ENCODE measurements around the gene TMEM254.

DNA sequence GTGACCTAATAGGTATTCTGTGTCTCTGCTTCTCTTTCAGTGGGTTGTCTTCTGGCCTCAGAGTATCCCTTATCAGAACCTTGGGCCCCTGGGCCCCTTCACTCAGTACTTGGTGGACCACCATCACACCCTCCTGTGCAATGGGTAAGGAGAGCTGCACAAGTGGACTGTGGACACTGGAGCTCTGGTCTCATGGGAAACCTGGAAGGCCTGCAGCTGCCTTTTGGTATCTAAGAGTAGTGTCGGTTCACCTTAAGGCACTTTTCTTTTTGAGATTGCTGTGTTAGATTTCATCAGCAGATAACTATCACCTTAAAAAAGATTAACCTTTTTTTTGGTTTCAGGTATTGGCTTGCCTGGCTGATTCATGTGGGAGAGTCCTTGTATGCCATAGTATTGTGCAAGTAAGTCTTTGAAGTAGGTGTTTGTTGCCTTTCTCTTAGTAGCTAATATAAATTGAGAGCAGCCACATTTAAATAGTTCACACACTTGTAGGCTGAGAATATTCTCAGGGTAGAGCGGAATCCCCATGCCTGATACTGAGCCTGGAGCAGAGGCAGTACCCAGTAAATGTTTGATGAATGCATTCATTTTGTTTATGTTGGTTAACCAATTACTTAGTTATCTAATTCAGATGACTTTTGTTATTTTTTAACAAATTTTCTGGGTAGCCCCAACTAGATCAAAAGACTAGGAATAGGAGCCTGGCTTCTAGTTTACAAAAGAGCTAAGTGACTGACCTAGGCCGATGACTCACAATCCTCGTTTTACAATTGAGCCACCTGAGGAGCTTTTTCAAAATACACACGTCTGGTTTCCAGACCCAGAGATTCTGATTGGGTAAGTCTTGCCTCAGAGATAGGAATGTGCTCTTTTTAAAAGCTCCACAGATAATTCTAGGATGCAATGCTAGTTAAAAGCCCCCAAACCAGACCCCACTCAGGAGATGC is 3.6 kb downstream of the TMEM254 start:
- TF ChIP-seq MTA2 (IDR thresholded peaks at IDR 0.05; ENCODE audit: low read depth) (no peak), PTRF (tag; IDR thresholded peaks at IDR 0.05) (no peak), ZSCAN29 (IDR thresholded peaks at IDR 0.05) (no peak), MAFG (tag; conservative IDR thresholded peaks at IDR 0.05) (no peak), YY1 (IDR thresholded peaks at IDR 0.05; ENCODE audit: borderline replicate concordance in 1 of 3, control insufficient read depth in 1 of 3, extremely low read depth in 1 of 3, insufficient read depth in 3 of 3, insufficient read length in 1 of 3, insufficient replicate concordance in 2 of 3, low read depth in 1 of 3, low read length in 2 of 3) (no peak), ZNF175 (CRISPR knock-in tag; IDR thresholded peaks at IDR 0.05; ENCODE audit: low read depth) (no peak), TCFL5 (CRISPR knock-in tag; conservative IDR thresholded peaks at IDR 0.05) (no peak), POLR2A (conservative IDR thresholded peaks at IDR 0.05) (no peak)
- TF ChIP-seq, protein P1, sequence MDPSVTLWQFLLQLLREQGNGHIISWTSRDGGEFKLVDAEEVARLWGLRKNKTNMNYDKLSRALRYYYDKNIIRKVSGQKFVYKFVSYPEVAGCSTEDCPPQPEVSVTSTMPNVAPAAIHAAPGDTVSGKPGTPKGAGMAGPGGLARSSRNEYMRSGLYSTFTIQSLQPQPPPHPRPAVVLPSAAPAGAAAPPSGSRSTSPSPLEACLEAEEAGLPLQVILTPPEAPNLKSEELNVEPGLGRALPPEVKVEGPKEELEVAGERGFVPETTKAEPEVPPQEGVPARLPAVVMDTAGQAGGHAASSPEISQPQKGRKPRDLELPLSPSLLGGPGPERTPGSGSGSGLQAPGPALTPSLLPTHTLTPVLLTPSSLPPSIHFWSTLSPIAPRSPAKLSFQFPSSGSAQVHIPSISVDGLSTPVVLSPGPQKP (CRISPR knock-in tag; IDR thresholded peaks at IDR 0.05), result no peak
- TF ChIP-seq, protein P2, sequence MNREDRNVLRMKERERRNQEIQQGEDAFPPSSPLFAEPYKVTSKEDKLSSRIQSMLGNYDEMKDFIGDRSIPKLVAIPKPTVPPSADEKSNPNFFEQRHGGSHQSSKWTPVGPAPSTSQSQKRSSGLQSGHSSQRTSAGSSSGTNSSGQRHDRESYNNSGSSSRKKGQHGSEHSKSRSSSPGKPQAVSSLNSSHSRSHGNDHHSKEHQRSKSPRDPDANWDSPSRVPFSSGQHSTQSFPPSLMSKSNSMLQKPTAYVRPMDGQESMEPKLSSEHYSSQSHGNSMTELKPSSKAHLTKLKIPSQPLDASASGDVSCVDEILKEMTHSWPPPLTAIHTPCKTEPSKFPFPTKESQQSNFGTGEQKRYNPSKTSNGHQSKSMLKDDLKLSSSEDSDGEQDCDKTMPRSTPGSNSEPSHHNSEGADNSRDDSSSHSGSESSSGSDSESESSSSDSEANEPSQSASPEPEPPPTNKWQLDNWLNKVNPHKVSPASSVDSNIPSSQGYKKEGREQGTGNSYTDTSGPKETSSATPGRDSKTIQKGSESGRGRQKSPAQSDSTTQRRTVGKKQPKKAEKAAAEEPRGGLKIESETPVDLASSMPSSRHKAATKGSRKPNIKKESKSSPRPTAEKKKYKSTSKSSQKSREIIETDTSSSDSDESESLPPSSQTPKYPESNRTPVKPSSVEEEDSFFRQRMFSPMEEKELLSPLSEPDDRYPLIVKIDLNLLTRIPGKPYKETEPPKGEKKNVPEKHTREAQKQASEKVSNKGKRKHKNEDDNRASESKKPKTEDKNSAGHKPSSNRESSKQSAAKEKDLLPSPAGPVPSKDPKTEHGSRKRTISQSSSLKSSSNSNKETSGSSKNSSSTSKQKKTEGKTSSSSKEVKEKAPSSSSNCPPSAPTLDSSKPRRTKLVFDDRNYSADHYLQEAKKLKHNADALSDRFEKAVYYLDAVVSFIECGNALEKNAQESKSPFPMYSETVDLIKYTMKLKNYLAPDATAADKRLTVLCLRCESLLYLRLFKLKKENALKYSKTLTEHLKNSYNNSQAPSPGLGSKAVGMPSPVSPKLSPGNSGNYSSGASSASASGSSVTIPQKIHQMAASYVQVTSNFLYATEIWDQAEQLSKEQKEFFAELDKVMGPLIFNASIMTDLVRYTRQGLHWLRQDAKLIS (CRISPR knock-in tag; IDR thresholded peaks at IDR 0.05), result no peak
- TF ChIP-seq, protein P3, sequence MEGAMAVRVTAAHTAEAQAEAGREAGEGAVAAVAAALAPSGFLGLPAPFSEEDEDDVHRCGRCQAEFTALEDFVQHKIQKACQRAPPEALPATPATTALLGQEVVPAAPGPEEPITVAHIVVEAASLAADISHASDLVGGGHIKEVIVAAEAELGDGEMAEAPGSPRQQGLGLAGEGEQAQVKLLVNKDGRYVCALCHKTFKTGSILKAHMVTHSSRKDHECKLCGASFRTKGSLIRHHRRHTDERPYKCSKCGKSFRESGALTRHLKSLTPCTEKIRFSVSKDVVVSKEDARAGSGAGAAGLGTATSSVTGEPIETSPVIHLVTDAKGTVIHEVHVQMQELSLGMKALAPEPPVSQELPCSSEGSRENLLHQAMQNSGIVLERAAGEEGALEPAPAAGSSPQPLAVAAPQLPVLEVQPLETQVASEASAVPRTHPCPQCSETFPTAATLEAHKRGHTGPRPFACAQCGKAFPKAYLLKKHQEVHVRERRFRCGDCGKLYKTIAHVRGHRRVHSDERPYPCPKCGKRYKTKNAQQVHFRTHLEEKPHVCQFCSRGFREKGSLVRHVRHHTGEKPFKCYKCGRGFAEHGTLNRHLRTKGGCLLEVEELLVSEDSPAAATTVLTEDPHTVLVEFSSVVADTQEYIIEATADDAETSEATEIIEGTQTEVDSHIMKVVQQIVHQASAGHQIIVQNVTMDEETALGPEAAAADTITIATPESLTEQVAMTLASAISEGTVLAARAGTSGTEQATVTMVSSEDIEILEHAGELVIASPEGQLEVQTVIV (CRISPR knock-in tag; IDR thresholded peaks at IDR 0.05; ENCODE audit: borderline replicate concordance), result no peak
- TF ChIP-seq, protein P4, sequence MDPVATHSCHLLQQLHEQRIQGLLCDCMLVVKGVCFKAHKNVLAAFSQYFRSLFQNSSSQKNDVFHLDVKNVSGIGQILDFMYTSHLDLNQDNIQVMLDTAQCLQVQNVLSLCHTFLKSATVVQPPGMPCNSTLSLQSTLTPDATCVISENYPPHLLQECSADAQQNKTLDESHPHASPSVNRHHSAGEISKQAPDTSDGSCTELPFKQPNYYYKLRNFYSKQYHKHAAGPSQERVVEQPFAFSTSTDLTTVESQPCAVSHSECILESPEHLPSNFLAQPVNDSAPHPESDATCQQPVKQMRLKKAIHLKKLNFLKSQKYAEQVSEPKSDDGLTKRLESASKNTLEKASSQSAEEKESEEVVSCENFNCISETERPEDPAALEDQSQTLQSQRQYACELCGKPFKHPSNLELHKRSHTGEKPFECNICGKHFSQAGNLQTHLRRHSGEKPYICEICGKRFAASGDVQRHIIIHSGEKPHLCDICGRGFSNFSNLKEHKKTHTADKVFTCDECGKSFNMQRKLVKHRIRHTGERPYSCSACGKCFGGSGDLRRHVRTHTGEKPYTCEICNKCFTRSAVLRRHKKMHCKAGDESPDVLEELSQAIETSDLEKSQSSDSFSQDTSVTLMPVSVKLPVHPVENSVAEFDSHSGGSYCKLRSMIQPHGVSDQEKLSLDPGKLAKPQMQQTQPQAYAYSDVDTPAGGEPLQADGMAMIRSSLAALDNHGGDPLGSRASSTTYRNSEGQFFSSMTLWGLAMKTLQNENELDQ (CRISPR knock-in tag; IDR thresholded peaks at IDR 0.05; ENCODE audit: borderline replicate concordance), result no peak
- TF ChIP-seq, protein P5, sequence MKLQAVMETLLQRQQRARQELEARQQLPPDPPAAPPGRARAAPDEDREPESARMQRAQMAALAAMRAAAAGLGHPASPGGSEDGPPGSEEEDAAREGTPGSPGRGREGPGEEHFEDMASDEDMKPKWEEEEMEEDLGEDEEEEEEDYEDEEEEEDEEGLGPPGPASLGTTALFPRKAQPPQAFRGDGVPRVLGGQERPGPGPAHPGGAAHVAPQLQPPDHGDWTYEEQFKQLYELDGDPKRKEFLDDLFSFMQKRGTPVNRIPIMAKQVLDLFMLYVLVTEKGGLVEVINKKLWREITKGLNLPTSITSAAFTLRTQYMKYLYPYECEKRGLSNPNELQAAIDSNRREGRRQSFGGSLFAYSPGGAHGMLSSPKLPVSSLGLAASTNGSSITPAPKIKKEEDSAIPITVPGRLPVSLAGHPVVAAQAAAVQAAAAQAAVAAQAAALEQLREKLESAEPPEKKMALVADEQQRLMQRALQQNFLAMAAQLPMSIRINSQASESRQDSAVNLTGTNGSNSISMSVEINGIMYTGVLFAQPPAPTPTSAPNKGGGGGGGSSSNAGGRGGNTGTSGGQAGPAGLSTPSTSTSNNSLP (IDR thresholded peaks at IDR 0.05; ENCODE audit: borderline replicate concordance, low read depth, low read length), result no peak
- TF ChIP-seq, protein P6, sequence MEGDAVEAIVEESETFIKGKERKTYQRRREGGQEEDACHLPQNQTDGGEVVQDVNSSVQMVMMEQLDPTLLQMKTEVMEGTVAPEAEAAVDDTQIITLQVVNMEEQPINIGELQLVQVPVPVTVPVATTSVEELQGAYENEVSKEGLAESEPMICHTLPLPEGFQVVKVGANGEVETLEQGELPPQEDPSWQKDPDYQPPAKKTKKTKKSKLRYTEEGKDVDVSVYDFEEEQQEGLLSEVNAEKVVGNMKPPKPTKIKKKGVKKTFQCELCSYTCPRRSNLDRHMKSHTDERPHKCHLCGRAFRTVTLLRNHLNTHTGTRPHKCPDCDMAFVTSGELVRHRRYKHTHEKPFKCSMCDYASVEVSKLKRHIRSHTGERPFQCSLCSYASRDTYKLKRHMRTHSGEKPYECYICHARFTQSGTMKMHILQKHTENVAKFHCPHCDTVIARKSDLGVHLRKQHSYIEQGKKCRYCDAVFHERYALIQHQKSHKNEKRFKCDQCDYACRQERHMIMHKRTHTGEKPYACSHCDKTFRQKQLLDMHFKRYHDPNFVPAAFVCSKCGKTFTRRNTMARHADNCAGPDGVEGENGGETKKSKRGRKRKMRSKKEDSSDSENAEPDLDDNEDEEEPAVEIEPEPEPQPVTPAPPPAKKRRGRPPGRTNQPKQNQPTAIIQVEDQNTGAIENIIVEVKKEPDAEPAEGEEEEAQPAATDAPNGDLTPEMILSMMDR (IDR thresholded peaks at IDR 0.05 in 2 of 3, conservative IDR thresholded peaks at IDR 0.05 in 1 of 3; ENCODE audit: insufficient read depth in 2 of 3, low read depth in 1 of 3, low read length in 3 of 3), result no peak
